GM12873 (cell line): ENCODE data around the gene TBC1D22A.

Experiments used
- CTCF ChIP-seq: IDR thresholded peaks from 2 replicates; pipeline ENCODE4 v1.5.1; 2012; ENCODE audit warnings: low read depth, mild to moderate bottlenecking, moderate library complexity, low read length, control low read depth; ENCODE audit not compliant: insufficient read depth; ENCODE audit errors: missing control alignments

TBC1D22A gene

DNA sequence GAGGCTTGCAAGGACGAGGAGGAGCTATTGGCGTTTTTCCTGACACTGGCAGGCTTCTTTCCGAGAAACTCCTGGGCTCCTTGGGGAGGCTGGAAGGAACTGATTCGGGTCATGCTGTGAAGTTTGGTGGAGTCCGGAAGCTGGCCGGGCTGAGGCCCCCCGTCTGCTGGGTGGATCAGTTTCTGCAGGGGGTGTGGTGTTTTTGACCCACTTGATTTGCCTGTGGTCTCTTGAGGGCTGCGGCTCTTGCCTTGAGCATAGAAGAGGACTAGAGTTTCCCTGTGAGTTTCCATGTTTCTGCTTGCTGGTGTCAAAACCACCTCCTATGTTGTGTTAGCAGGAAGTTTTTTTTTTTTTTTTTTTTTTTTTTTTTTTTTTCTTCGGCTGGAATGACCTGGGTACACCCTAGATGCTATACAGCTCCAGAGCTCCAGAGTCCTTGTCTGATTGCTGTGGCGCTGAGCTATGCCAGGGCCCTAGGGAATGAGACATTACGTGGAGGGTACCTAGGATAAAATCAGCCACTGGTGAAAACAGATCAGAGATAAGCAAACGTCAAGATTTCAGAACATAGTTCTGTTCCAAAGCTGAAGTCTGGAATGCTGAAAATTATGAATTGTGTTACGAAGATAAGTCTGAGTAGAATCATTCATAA is 728 bp downstream of the TBC1D22A start:
- no peak for TF ChIP-seq CTCF

- no peak for TF ChIP-seq CTCF
Observed at GRCh38 chr22:46764140-46764680, 1.8 kb downstream of the TBC1D22A start.

DNA sequence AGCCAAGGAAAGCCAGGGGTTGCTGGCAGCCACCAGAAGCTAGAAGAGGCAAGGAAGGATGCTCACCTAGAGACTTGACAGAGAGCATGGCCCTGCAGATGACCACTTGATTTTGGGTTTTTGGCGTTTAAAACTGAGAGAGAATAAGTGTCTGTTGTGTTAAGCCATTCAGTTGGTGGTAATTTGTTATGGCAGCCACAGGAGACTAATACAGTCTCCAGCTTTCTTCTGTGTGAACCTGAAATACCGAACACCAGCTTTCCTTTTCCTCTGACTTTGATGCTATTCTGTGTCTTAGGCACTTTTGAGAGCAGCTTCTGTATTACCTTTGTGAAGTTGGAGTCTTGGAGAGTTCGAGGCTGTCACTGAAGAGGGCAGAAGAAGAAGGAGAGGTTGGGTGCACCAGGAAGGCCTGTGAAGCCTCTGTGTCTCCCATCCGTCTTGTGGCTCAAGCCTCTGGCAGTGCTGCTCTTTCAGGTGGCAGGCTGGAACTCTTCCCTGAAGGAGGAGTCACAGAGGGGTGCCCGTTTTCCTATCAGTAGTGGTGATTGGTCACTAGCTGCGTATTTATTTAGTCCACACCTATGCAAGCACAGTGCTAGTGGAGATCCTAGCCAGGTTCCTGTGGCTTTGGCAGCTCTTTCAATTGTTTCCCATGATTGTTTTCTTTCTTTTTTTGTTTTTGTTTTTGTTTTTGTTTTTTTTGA is 2.5 kb downstream of the TBC1D22A start:
- no peak for TF ChIP-seq CTCF

DNA sequence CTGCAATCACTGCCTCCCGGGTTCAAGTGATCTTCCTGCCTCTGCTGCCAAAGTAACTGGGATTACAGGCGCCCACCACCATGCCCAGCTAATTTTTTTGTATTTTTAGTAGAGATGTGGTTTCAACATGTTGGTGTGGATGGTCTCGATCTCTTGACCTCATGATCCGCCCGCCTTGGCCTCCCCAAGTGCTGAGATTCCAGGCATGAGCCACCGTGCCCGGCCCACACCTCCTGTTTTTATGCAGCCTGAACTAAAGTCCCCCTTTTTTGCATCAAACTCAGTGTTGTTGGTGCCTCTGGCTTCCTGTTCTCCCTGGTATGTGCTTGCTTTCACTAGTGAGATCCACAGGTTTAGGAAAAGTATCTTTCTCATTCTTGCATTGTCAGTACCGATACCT is 4.2 kb downstream of the TBC1D22A start:
- TF ChIP-seq CTCF: no peak

GRCh38 chr22:46767249-46767985 is 5.0 kb downstream of the TBC1D22A start:
- no peak for TF ChIP-seq CTCF

DNA sequence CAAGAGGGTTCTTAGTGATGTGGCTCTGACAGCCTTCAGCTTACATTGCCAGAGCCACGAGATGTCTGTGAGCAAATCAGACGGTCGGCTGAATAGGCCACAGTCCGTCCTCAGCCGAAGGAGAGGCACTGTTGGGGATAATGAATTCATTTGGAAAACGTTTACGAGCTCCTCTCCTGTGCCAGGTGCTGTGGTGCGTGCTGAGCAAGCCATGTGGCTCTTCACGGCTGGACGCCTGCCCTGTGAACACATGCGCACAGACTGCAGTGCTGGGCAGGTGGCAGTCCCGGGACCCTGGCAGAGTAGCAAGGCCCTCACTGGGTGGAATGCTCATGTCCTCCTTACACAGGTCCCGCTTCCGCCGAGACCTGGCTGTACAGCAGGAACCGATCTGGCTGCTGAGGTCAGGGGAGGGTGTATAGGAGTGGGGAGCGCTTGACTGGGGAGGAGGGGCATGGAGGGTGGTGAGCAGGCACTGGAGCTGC is 6.8 kb downstream of the TBC1D22A start:
- TF ChIP-seq CTCF: no peak

- TF ChIP-seq CTCF: no peak
Observed at GRCh38 chr22:46769706-46770105, 7.3 kb downstream of the TBC1D22A start.
